Subcutaneous abdominal adipose tissue (tissue), 5 donors: ENCODE measurements around the gene HMCN2.

ENCODE experiments used
- H3K27ac ChIP-seq: one replicate; pipeline ENCODE4 v1.7.0; 2013; ENCODE audit warnings: low read depth, mild to moderate bottlenecking, inconsistent platforms, low read length, moderate library complexity
- H3K27me3 ChIP-seq, 5 donors: one replicate each; pipeline ENCODE4 v1.7.0; 2013; ENCODE audit warnings: low read length in 5 of 5, inconsistent platforms in 1 of 5; ENCODE audit not compliant: control insufficient read depth in 5 of 5, insufficient read depth in 4 of 5
- H3K36me3 ChIP-seq, 5 donors: one replicate each; pipeline ENCODE4 v1.7.0; 2013; ENCODE audit warnings: low read length in 5 of 5; ENCODE audit not compliant: control insufficient read depth in 5 of 5, insufficient read depth in 5 of 5
- H3K4me1 ChIP-seq, 5 donors: one replicate each; pipeline ENCODE4 v1.7.0; 2013; ENCODE audit warnings: low read length in 5 of 5, mild to moderate bottlenecking in 3 of 5, moderate library complexity in 1 of 5; ENCODE audit not compliant: control insufficient read depth in 5 of 5, insufficient read depth in 5 of 5
- H3K4me3 ChIP-seq, 5 donors: one replicate each; pipeline ENCODE4 v1.7.0; 2013; ENCODE audit warnings: low read length in 5 of 5, low read depth in 1 of 5
- H3K9ac ChIP-seq, 5 donors: one replicate each; pipeline ENCODE4 v1.7.0; 2013; ENCODE audit warnings: low read length in 5 of 5, mild to moderate bottlenecking in 4 of 5, moderate library complexity in 3 of 5
- H3K9me3 ChIP-seq, 5 donors: one replicate each; pipeline ENCODE4 v1.7.0; 2013; ENCODE audit warnings: low read length in 5 of 5; ENCODE audit not compliant: control insufficient read depth in 5 of 5
- donor health status: healthy.
- donor health status: healthy.
- donor health status: healthy.
- donor health status: healthy.
- donor health status: healthy.

The HMCN2 gene

GRCh38 chr9:130265431-130266235 is at the start of gene HMCN2:
Gene HMCN2 (plus strand): TSS chr9:130265760. CDS start chr9:130265879, 119 bp downstream.
- Histone ChIP-seq H3K9ac (no peak within 1 kb of the TSS), H3K27me3 (peaks cover 32 to 66% (median 58%) of the 10 kb centered on the region in 5 donors), H3K36me3 (no peaks in the 10 kb centered on the region), H3K9me3 (no peaks in the 10 kb centered on the region), H3K27ac (no peak within 1 kb of the TSS), H3K4me1 (peaks cover 0 to 38% (median 23%) of the 10 kb centered on the region in 5 donors), H3K4me3 (peak within 1 kb of the TSS; percentile 14 to 58 (median 54))

- no peak overlapping the region for H3K27ac ChIP-seq
- peaks cover 0 to 4% (median 0%) of the 10 kb centered on the region in 5 donors for H3K36me3 ChIP-seq
- H3K27me3 ChIP-seq = peaks cover 3 to 7% (median 5%) of the 10 kb centered on the region in 5 donors
- H3K4me3 ChIP-seq = no peak overlapping the region
- peaks cover 0 to 3% (median 0%) of the 10 kb centered on the region in 5 donors for H3K4me1 ChIP-seq
- no peak overlapping the region for H3K9ac ChIP-seq
- H3K9me3 ChIP-seq = no peaks in the 10 kb centered on the region
Observed at GRCh38 chr9:130217838-130218237, 47.7 kb upstream of the HMCN2 start.

- no peak overlapping the region for H3K27ac ChIP-seq
Observed at GRCh38 chr9:130219661-130220096, 45.9 kb upstream of the HMCN2 start.

GRCh38 chr9:130220352-130220751 is 45.2 kb upstream of the HMCN2 start:
- Histone ChIP-seq H3K9me3 (no peaks in the 10 kb centered on the region), H3K4me3 (no peak overlapping the region), H3K27me3 (peaks cover 3 to 5% (median 3%) of the 10 kb centered on the region in 5 donors), H3K4me1 (no peaks in the 10 kb centered on the region), H3K27ac (no peak overlapping the region), H3K36me3 (peaks cover 0 to 4% (median 0%) of the 10 kb centered on the region in 5 donors), H3K9ac (no peak overlapping the region)

More at GRCh38 chr9:130219661-130220096, 45.9 kb upstream of the HMCN2 start:
- Histone ChIP-seq H3K27me3 (peaks cover 3 to 5% (median 3%) of the 10 kb centered on the region in 5 donors), H3K4me1 (no peaks in the 10 kb centered on the region), H3K9me3 (no peaks in the 10 kb centered on the region), H3K9ac (no peak overlapping the region), H3K36me3 (peaks cover 0 to 4% (median 0%) of the 10 kb centered on the region in 5 donors), H3K4me3 (no peak overlapping the region)

- no peak overlapping the region for H3K27ac ChIP-seq
- peaks cover 0 to 3% (median 0%) of the 10 kb centered on the region in 5 donors for H3K27me3 ChIP-seq
- peaks cover 6 to 9% (median 9%) of the 10 kb centered on the region in 5 donors for H3K9me3 ChIP-seq
- H3K4me1 ChIP-seq = no peaks in the 10 kb centered on the region
- peaks cover 0 to 4% (median 4%) of the 10 kb centered on the region in 5 donors for H3K36me3 ChIP-seq
- H3K9ac ChIP-seq = no peak overlapping the region
- no peak overlapping the region for H3K4me3 ChIP-seq
Observed at GRCh38 chr9:130222833-130223232, 42.7 kb upstream of the HMCN2 start.

GRCh38 chr9:130225071-130225470 is 40.5 kb upstream of the HMCN2 start:
- Histone ChIP-seq H3K36me3 (peaks cover 0 to 4% (median 0%) of the 10 kb centered on the region in 5 donors), H3K9me3 (peaks cover 6 to 17% (median 13%) of the 10 kb centered on the region in 5 donors), H3K4me1 (no peaks in the 10 kb centered on the region), H3K4me3 (no peak overlapping the region), H3K27me3 (no peaks in the 10 kb centered on the region), H3K9ac (no peak overlapping the region), H3K27ac (no peak overlapping the region)

- no peak overlapping the region for H3K27ac ChIP-seq
Observed at GRCh38 chr9:130225586-130225985, 40.0 kb upstream of the HMCN2 start.

GRCh38 chr9:130226112-130226511 is 39.4 kb upstream of the HMCN2 start:
- H3K9ac ChIP-seq = no peak overlapping the region
- H3K4me3 ChIP-seq = no peak overlapping the region
- no peaks in the 10 kb centered on the region for H3K27me3 ChIP-seq
- peaks cover 6 to 17% (median 13%) of the 10 kb centered on the region in 5 donors for H3K9me3 ChIP-seq
- no peaks in the 10 kb centered on the region for H3K4me1 ChIP-seq
- no peak overlapping the region for H3K27ac ChIP-seq
- peaks cover 0 to 4% (median 0%) of the 10 kb centered on the region in 5 donors for H3K36me3 ChIP-seq

More at GRCh38 chr9:130225586-130225985, 40.0 kb upstream of the HMCN2 start:
- H3K27me3 ChIP-seq = no peaks in the 10 kb centered on the region
- H3K4me1 ChIP-seq = no peaks in the 10 kb centered on the region
- peaks cover 0 to 4% (median 0%) of the 10 kb centered on the region in 5 donors for H3K36me3 ChIP-seq
- H3K9me3 ChIP-seq = peaks cover 6 to 17% (median 13%) of the 10 kb centered on the region in 5 donors
- H3K4me3 ChIP-seq = no peak overlapping the region
- H3K9ac ChIP-seq = no peak overlapping the region

- Histone ChIP-seq H3K36me3 (peaks cover 0 to 4% (median 0%) of the 10 kb centered on the region in 5 donors), H3K9me3 (peaks cover 6 to 17% (median 13%) of the 10 kb centered on the region in 5 donors), H3K9ac (no peak overlapping the region), H3K4me3 (no peak overlapping the region), H3K4me1 (no peaks in the 10 kb centered on the region), H3K27me3 (no peaks in the 10 kb centered on the region), H3K27ac (no peak overlapping the region)
Observed at GRCh38 chr9:130227833-130228232, 37.7 kb upstream of the HMCN2 start.

GRCh38 chr9:130229759-130230158 is 35.8 kb upstream of the HMCN2 start:
- Histone ChIP-seq H3K27ac (no peak overlapping the region), H3K27me3 (no peaks in the 10 kb centered on the region), H3K4me3 (no peak overlapping the region), H3K4me1 (no peaks in the 10 kb centered on the region), H3K9me3 (peaks cover 6 to 17% (median 13%) of the 10 kb centered on the region in 5 donors), H3K36me3 (peaks cover 0 to 4% (median 0%) of the 10 kb centered on the region in 5 donors), H3K9ac (no peak overlapping the region)
